ENCODE results near the gene UQCC2.

UQCC2 gene

DNA sequence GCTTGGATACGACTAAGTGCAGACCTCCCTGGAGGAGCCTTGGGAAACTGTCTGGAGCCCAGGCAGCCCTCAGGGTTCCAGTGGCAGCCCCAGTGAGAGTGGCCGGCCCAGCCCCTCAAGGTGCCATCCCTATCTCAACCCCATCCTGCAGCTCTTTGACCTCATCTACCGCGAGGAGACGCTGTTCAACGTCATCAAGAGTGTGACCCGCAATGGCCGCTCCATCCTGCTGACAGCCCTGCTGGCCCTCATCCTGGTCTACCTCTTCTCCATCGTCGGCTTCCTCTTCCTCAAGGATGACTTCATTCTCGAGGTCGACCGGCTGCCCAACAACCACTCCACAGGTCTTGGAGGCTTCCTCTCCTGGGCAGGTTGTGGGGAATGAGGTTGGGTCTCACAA, 20.7 kb downstream of the UQCC2 start:
- no peak for DNase-seq (ENCODE audit: low spot score)

DNA sequence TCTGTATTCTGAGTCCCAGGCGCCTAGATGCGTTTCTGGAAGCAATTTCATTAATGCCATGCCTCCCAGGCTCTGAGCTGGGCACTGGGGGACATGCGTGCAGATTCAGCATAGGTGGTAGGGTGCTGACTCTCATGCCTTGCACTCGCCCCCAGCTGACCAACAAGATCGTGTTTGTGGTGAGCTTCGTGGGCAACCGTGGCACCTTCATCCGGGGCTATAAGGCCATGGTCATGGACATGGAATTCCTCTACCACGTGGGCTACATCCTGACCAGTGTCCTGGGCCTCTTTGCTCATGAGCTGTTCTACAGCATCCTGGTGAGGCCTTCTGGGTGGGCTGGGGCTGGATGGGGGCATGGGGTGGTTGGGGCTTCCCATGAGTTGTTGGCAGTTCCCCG, 21.6 kb downstream of the UQCC2 start:
- no peak for DNase-seq (ENCODE audit: low spot score)

DNA sequence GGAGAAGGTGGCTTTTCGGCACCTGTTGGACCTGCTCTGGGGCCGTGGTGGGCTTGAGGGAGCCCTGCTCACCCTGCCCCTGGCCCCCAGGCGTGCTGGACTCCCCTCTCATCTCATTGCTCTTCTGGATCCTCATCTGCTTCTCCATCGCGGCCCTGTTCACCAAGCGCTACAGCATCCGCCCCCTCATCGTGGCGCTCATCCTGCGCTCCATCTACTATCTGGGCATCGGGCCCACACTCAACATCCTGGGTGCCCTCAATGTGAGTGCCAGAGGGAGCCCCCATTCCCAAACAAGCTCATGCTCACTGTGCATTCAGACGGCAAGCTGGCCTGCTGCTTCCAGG, 22.4 kb downstream of the UQCC2 start:
- no peak for DNase-seq (ENCODE audit: low spot score)

DNA sequence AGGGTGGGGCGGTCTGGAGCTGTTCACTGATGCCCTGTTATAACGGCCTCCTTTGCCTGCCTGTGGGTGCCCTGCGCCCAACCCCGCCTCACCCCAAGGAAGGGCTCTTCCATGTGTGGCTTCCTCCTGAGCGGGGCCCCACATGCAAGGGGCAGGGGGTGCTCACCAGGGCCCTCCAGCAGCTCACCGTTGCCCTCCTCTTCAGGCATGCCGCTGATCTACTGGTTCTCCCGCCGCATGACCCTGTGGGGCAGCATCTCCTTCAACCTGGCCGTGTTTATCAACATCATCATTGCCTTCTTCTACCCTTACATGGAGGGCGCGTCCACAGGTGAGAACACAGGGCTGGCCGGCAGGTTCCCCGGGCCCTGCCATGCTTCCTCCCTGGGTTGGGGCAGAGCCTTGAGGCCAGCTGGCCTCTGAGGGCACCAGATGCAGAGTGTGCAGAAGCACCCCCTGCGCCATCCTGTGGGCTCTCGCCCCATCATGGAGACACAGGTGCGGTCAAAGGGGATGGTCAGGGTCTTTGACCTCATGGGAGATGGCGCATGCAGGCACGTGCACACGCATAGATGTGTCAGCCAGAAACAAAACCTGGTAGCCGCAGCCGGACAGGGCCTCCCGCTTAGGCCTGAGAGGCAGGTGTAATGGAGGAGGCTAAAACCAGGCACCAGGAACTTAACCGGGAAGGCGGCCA, 22.9 kb downstream of the UQCC2 start:
- no peak for DNase-seq (ENCODE audit: low spot score)

DNA sequence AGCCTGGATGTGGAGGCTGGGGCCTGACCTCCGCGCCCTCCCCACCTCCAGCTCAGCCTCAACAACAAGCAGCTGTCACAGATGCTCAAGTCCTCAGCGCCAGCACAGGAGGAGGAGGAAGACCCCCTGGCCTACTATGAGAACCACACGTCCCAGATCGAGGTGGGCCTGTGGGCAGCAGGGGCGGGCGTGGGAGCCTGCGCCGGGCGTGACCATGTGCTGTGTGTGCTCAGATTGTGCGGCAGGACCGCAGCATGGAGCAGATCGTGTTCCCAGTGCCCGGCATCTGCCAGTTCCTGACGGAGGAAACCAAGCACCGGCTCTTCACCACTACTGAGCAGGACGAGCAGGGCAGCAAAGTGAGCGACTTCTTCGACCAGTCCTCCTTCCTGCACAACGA, 23.5 kb downstream of the UQCC2 start:
- no peak for DNase-seq (ENCODE audit: low spot score)

DNA sequence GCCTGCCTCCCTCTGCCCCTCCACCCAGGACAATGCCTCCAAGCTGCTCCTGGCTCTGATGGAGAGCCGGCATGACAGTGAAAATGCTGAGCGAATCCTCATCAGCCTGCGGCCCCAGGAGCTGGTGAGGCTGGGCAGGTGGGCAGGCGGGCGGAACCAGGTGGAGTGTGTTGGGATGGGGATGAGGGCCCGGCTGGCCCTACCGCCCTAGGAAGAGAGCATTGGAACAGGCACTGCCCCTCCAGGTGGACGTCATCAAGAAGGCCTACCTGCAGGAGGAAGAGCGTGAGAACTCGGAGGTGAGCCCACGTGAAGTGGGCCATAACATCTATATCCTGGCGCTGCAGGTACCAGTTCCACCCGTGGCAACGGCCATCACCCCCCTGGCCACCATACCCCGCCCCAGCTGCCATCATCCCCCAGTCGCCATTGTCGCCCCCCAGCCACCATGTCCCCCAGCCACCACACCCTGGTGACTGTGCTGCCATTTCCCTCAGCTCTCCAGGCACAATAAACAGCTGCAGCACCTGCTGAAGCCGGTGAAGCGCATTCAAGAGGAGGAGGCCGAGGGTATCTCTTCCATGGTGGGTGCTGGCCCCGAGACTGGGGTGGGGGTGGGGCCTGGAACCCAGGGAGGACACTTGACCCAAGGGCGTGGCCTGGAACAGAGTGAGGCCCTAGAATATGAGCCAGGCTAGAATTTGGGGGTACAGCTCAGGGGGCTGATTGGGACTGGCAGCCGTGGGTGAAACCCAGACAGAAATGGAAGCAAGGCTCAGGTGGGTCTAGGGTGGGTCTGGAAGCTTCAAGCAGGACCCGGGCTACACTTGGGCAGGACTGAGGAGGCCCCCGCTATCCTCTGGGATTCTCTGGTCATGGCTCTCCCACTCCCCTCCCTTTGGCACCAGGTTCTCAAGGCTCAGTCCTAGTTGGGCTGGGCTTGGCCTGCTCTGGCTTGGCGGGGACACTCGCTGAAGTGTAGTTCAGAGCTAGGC, 24.2 kb downstream of the UQCC2 start:
- no peak for DNase-seq (ENCODE audit: low spot score)

DNA sequence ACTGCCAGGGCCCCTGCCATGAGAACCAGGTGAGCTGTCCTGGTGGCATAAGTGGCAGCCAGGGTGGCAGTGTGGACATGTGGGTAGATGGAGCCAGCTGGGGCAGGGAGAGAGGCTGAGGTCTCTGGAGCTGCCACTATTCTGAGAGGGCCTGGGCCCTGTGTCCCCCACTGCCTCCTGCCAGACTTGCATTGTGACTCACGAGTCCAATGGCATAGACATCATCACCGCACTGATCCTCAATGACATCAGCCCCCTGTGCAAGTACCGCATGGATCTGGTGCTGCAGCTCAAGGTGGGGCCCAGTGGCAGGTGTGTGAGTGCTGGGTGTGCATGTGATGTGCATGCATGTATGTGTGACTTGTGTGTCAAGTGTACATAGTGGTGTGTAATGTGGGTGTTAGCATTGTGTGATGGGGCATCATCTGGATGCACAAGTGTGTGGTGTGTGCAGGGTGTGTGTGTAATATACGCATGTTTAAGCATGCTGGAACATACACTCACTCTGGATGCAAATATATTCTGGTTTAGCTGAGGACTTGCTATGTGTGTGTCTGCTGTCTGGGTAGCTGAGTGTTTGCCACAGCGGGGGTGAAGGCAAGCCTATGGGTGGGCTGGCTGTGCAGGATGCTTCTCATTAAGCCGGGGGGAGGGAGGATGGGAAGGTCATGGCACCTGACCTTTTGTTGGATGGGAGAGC, 25.1 kb downstream of the UQCC2 start:
- DNase-seq (ENCODE audit: low spot score) = no peak

DNA sequence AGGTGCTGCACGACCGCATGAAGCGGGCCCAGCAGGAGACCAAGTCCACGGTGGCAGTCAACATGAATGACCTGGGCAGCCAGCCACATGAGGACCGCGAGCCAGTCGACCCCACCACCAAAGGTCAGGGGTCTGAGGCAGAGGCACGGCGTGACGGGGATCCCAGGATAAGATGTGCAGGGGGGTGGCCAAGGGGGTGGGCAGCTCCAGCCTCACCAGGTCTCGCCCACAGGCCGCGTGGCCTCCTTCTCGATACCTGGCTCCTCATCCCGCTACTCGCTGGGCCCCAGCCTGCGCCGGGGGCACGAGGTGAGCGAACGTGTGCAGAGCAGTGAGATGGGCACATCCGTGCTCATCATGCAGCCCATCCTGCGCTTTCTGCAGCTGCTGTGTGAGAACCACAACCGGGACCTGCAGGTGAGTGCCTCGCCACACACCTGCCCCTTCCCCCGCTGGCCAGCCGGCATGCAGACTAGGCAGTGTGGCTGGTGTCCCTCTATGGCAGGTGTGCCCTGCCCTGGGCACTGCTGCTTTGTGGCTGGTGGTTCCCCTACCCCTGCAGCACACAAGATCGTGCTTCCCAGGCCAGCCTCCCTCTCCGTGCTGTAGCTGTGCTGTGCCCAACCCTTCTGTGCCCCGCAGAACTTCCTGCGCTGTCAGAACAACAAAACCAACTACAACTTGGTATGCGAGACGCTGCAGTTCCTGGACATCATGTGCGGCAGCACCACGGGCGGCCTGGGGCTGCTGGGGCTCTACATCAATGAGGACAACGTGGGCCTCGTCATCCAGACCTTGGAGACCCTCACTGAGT, 25.9 kb downstream of the UQCC2 start:
- no peak for DNase-seq (ENCODE audit: low spot score)

DNA sequence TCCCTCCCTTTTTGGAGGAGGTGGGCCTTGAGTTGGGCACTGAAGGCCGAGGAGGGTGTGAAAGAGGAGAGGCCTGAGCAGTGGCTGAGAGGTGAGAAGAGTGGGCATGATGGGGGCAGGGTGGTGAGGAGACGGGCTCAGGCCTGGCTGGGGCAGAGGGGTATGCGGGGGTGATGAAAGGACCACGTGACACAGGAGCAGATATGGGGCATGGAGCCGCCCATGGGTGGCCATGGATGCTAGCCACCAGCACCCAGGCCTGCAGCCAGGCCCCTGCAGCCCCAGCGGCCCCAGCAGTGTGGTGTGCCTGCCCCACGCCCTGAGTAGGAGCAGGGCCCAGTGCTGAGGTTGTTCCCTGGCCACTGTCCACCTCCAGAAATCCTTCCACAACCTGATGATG, 26.5 kb downstream of the UQCC2 start:
- DNase-seq (ENCODE audit: low spot score) = no peak

DNA sequence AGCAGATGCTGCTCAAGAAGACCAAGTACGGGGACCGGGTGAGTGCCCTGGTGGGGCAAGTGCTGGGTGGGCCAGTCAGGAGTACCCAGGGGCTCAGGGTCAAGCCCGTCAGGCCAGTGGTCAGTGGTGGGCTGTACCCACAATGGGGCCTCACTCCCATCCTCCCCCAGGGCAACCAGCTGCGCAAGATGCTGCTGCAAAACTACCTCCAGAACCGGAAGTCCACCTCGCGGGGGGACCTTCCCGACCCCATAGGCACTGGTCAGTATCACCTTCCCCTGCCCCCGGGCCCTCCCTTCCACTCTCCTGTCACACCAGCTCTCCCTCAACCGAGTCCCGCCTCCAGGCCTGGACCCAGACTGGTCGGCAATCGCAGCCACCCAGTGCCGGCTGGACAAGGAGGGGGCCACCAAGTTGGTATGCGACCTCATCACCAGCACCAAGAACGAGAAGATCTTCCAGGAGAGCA, 27.0 kb downstream of the UQCC2 start:
- no peak for DNase-seq (ENCODE audit: low spot score)

DNA sequence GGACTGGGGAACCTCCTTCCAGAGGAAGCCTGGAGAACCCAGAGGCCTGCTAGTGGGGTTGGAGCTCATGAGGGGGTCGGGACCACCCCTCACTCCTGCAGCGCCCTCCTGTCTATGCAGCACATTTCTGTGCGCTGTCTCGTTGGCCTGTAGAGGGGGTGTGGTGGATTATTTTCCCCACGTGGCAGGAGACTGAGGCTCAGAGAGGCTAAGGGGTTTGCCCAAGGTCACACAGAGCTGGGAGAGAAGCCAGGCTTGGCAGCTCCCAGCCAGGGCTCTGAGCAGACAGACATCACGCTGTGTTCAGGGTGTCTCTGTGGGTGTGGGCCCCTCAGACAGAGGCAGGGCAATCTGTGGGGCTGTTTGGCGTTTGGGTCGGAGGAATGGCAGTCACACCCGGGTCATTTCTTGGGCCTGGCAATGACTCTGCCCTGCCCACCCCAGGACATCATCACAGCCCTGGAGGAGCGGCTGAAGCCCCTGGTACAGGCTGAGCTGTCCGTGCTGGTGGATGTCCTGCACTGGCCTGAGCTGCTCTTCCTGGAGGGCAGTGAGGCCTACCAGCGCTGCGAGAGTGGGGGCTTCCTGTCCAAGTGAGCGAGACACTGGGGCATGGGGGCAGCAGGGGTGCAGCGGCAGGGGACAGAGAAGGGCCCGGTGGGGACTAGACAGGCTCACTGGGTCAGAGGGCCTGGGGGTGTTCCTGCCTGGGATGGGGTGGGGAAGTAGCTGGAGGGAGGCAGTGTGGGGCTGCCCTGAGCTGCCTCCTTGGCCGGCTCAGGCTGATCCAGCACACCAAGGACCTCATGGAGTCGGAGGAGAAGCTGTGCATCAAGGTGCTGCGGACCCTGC, 27.7 kb downstream of the UQCC2 start:
- no peak for DNase-seq (ENCODE audit: low spot score)

DNA sequence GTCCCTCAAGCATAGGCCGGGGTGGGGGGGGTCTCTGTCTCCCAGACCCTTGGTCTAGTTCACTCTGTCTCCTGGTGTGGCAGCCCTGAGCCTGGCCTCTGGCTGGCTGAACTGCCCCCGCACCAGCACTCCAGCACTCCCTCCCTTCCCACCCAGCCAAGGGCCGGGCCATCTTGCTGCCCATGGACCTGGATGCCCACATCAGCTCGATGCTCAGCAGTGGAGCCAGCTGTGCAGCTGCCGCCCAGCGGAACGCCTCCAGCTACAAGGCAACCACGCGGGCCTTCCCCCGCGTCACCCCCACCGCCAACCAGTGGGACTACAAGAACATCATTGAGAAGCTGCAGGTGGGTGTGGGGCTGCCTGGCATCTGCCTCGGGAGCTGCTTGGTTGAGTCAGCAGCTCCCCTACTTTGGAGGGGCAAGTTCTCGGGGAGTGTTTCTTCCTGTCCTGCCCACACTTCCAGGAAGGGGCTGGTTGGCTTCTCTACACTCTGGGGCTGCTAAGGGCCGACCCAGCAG, 28.4 kb downstream of the UQCC2 start:
- DNase-seq (ENCODE audit: low spot score) = no peak

DNA sequence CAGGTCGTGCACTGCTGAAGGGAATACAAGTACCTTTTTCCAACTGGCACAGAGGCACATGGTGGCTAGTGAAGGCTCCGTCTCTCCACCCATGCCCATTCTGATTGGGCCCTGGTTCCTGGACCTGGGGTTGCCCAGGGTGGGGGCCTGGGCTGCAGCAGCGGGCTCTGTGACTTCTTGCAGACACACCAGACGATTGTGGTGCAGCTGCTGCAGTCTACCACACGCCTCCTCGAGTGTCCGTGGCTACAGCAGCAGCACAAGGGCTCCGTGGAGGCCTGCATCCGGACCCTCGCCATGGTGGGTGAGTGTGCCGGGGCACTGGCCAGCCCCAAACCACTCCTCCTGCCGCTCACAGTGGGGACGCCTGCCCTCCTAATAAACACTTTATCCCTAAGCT, 29.2 kb downstream of the UQCC2 start:
- DNase-seq (ENCODE audit: low spot score) = no peak

DNA sequence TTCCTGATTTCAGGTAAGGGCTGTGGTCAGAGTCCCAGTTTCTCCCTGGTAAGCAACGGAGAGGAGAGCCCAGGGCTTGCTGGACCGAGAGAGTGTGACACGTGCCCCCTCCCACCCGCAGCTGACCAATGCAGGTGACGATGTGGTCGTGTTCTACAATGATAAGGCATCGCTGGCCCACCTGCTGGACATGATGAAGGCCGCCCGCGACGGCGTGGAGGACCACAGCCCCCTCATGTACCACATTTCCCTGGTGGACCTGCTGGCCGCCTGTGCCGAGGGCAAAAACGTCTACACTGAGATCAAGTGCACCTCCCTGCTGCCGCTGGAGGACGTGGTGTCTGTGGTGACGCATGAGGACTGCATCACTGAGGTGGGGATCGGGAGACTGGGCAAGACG, 31.7 kb downstream of the UQCC2 start:
- DNase-seq (ENCODE audit: low spot score) = no peak

DNA sequence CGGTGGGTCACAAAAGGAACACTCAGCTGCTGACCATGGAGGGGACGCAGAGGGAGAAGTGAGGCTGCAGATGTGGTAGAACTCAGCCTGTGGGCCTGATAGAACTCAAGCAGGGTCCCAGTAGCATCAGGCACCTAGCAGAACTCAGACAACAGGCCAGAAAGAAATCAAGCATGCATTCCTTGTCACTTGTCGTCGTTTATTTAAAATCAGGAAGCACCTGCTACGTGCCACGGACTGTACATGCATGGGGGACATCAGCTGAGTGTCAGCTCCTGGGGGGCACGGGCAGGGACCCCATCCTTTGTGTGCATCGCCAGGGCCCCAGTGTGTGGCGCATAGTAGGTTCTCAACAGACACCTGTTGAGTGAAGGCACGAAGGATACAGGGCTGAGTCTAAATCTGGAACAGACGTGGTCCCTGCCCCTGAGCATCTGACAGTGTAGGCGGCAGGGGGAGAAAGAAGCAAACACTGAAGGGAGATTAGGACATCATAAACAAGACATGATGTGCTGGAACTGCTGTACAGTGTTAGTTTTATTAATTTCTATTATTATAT, 32.5 kb downstream of the UQCC2 start:
- DNase-seq (ENCODE audit: low spot score) = no peak

DNA sequence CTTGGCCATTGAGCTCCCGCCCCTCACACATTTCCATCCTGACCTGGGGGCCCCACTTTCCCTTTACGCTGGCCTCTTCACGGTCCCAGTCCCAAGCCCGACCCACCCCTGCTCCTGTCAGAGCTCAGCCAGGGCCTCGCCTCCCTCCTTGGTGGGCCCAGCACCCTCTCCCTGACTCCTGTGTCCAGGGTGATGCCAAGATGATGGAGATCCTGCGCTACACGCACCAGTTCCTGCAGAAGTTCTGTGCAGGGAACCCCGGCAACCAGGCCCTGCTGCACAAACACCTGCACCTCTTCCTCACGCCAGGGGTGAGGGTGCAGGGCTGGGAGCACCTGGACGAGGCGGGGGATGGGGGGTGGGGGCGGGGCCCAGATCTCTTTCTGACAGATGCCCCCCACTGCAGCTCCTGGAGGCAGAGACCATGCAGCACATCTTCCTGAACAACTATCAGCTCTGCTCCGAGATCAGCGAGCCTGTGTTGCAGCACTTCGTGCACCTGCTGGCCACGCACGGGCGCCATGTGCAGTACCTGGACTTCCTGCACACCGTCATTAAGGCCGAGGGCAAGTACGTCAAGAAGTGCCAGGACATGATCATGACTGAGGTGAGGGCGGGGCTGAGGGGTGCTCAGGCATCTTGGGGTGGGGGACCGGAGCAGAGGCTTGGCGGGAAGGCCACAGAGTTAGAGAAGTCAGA, 33.1 kb downstream of the UQCC2 start:
- DNase-seq (ENCODE audit: low spot score) = no peak

DNA sequence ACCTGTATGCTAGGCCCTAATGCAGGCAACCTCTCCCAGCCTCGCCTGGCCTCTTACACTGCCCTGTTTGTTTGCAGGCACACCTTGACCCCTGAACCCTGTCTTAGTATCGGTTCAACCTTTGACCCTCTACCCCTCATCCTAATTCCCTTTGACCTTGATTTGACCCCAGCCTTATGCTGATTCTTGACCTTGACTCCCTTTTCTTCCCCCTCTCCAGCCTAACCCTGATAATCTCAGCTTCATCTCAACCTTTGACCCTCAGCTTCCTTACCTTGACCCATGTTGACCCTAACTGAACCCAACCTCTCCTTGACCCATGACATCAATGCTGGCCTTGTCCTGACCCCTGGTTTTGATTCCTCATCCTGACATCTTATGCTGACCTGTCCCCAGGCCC, 33.8 kb downstream of the UQCC2 start:
- DNase-seq (ENCODE audit: low spot score) = no peak

DNA sequence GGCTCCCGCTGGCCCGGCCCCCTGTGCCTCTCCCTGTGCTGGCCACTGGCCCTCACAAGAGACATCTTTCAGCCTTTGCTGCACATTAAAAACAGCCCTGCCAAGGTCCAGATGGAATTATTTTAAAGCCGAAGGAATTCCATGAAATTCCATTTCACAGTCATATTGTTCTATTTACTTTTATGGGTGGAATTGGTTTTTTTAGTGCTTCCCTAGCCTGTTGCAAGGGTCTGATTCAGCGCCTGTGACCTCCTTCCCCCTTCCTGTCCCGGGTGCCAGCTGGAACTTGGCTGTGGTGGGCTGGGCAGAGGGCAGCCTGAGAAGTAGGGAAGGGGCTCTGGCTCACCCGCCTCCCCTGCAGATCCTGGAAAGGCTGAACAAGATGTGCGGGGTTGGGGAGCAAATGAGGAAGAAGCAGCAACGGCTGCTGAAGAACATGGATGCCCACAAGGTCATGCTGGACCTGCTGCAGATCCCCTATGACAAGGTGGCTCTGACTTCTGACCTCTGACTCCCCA, 34.3 kb downstream of the UQCC2 start:
- DNase-seq (ENCODE audit: low spot score) = no peak

DNA sequence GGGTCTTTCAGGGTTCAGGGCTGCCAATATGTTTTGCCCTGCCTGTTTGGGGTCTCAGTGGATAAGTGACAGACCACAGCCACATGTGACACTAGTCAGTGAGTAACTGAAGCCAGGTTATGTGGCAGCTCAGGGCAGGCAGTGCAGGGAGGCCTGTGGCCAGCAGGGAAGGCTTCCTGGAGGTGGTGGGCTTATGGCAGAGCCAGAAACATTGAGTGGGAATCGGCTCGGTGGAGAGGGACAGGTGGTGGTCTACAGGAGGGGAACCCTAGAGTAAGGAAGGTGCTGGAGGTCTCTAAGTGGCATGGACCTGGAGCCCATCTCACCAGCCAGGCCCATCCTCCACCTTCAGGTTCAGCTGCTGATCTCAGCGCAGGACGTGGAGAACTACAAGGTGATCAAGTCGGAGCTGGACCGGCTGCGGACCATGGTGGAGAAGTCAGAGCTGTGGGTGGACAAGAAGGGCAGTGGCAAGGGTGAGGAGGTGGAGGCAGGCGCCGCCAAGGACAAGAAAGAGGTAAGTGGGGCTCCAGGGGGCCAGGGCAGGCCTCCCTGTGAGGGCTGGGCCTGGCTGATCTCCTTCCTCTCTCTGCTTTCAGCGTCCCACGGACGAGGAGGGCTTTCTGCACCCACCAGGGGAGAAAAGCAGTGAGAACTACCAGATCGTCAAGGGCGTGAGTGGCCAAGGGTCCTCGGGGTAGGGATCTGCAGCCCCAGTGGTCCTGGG, 34.9 kb downstream of the UQCC2 start:
- DNase-seq (ENCODE audit: low spot score) = no peak
